ENCODE results near the gene DEFB112. TPM values are rescaled to one million over a fixed set of nuclear protein-coding genes. Genes with fewer than 3 reads are reported as not detected.
A peak's percentile ranks its signal among the peaks of the same experiment; 100 is the strongest.

The DEFB112 gene
- total and polyA plus RNA-seq, 2 experiments from 2014 or later, result not detected

GRCh38 chr6:50070101-50070500 lies 20.4 kb upstream of the DEFB112 start:
- no peaks in the 10 kb centered on the region for H3K79me2 ChIP-seq
- WGBS (ENCODE audit: low lambda C conversion rate, missing lambda C conversion rate), result 94% methylated on average over 2 of the region's 2 CpGs
- TF ChIP-seq EZH2 (IDR thresholded peaks at IDR 0.05; ENCODE audit: borderline replicate concordance) (no peak), CTCF (IDR thresholded peaks at IDR 0.05; ENCODE audit: poor library complexity) (no peak), EZH2phosphoT487 (IDR thresholded peaks at IDR 0.05; ENCODE audit: low read depth, severe bottlenecking, unreplicated experiment) (no peak)

GRCh38 chr6:50062051-50062450 lies 12.3 kb upstream of the DEFB112 start:
- Histone ChIP-seq H2AFZ (no peak overlapping the region), H3K27ac (no peak overlapping the region), H3K36me3 (replicated peaks; ENCODE audit: insufficient read depth, low read depth) (no peaks in the 10 kb centered on the region), H3K4me2 (no peak overlapping the region), H3K9me3 (ENCODE audit: low read depth) (no peaks in the 10 kb centered on the region), H3K9me2 (replicated peaks; ENCODE audit: insufficient read depth) (no peaks in the 10 kb centered on the region), H3K79me2 (no peaks in the 10 kb centered on the region), H3K4me1 (ENCODE audit: insufficient read depth) (no peaks in the 10 kb centered on the region), H3K27me3 (no peaks in the 10 kb centered on the region), H3K4me3 (no peak overlapping the region), H4K20me1 (ENCODE audit: insufficient read depth, poor library complexity, severe bottlenecking) (no peaks in the 10 kb centered on the region)
- TF ChIP-seq EZH2phosphoT487 (IDR thresholded peaks at IDR 0.05; ENCODE audit: low read depth, severe bottlenecking, unreplicated experiment) (no peak), CTCF (IDR thresholded peaks at IDR 0.05; ENCODE audit: poor library complexity) (peak; percentile 26)
- no peak for DNase-seq (ENCODE audit: low spot score)
- WGBS (ENCODE audit: low lambda C conversion rate, missing lambda C conversion rate), result 0% methylated on average over 2 of the region's 2 CpGs

More at GRCh38 chr6:50070101-50070500, 20.4 kb upstream of the DEFB112 start:
- no peak for DNase-seq (ENCODE audit: low spot score)
- H3K36me3 ChIP-seq (replicated peaks; ENCODE audit: insufficient read depth, low read depth), result no peaks in the 10 kb centered on the region
- no peak overlapping the region for H3K4me2 ChIP-seq
- no peak overlapping the region for H3K27ac ChIP-seq
- no peak overlapping the region for H3K4me3 ChIP-seq
- no peaks in the 10 kb centered on the region for H3K4me1 ChIP-seq (ENCODE audit: insufficient read depth)
- no peaks in the 10 kb centered on the region for H3K27me3 ChIP-seq
- H3K9me3 ChIP-seq (ENCODE audit: low read depth), result no peaks in the 10 kb centered on the region
- H3K9me2 ChIP-seq (replicated peaks; ENCODE audit: insufficient read depth), result no peaks in the 10 kb centered on the region
- no peak overlapping the region for H2AFZ ChIP-seq
- no peaks in the 10 kb centered on the region for H4K20me1 ChIP-seq (ENCODE audit: insufficient read depth, poor library complexity, severe bottlenecking)

- Histone ChIP-seq H2AFZ (no peak overlapping the region), H3K9me3 (ENCODE audit: low read depth) (no peaks in the 10 kb centered on the region), H4K20me1 (ENCODE audit: insufficient read depth, poor library complexity, severe bottlenecking) (no peaks in the 10 kb centered on the region), H3K4me1 (ENCODE audit: insufficient read depth) (no peaks in the 10 kb centered on the region), H3K27me3 (no peaks in the 10 kb centered on the region), H3K9me2 (replicated peaks; ENCODE audit: insufficient read depth) (no peaks in the 10 kb centered on the region), H3K36me3 (replicated peaks; ENCODE audit: insufficient read depth, low read depth) (no peaks in the 10 kb centered on the region), H3K4me2 (no peak overlapping the region), H3K4me3 (no peak overlapping the region), H3K27ac (no peak overlapping the region), H3K79me2 (no peaks in the 10 kb centered on the region)
- DNase-seq (ENCODE audit: low spot score), result no peak
- WGBS (ENCODE audit: low lambda C conversion rate, missing lambda C conversion rate), result 84% methylated on average over 1 of the region's 1 CpG
- TF ChIP-seq CTCF (IDR thresholded peaks at IDR 0.05; ENCODE audit: poor library complexity) (no peak), EZH2 (IDR thresholded peaks at IDR 0.05; ENCODE audit: borderline replicate concordance) (no peak), EZH2phosphoT487 (IDR thresholded peaks at IDR 0.05; ENCODE audit: low read depth, severe bottlenecking, unreplicated experiment) (no peak)
Measured at GRCh38 chr6:50056242-50056641, 6.5 kb upstream of the DEFB112 start.

GRCh38 chr6:50047026-50047425 lies 2.7 kb downstream of the DEFB112 start:
- no peak for DNase-seq (ENCODE audit: low spot score)
- Histone ChIP-seq H3K27me3 (no peaks in the 10 kb centered on the region), H3K9me2 (replicated peaks; ENCODE audit: insufficient read depth) (no peaks in the 10 kb centered on the region), H2AFZ (no peak overlapping the region), H4K20me1 (ENCODE audit: insufficient read depth, poor library complexity, severe bottlenecking) (no peaks in the 10 kb centered on the region), H3K27ac (no peak overlapping the region), H3K79me2 (no peaks in the 10 kb centered on the region), H3K4me1 (ENCODE audit: insufficient read depth) (no peaks in the 10 kb centered on the region), H3K4me2 (no peak overlapping the region), H3K36me3 (replicated peaks; ENCODE audit: insufficient read depth, low read depth) (no peaks in the 10 kb centered on the region), H3K4me3 (no peak overlapping the region), H3K9me3 (ENCODE audit: low read depth) (no peaks in the 10 kb centered on the region)
- WGBS (ENCODE audit: low lambda C conversion rate, missing lambda C conversion rate), result 90% methylated on average over 3 of the region's 3 CpGs
- TF ChIP-seq EZH2 (IDR thresholded peaks at IDR 0.05; ENCODE audit: borderline replicate concordance) (no peak), CTCF (IDR thresholded peaks at IDR 0.05; ENCODE audit: poor library complexity) (no peak), EZH2phosphoT487 (IDR thresholded peaks at IDR 0.05; ENCODE audit: low read depth, severe bottlenecking, unreplicated experiment) (no peak)

Data from hepatocyte (in vitro differentiated cells).